ENCODE measurements around the gene CD72.

CD72 gene

DNA sequence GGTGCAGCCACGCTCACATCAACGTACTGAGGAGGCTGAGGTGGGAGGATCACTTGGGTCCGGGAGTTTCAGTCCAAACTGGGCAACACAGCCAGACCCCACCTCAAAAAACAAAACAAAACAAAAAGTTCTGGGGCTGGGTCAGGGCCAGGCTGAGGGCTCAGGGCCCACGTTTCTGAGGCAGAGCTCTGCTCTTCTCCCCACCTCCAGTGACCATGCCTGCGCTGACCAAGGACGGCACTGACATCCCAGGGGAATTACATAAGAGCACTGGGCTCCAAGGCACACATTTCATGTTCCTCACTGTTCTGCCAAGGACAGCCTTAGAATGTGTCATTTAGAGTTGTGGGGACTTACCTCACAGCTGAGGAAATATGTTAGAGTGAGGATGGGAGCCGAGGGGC is 53.6 kb downstream of the CD72 start:
- H3F3A ChIP-seq (ENCODE audit: insufficient read depth, low read length): peaks cover 27% of the 10 kb centered on the region
- no peak for DNase-seq

DNA sequence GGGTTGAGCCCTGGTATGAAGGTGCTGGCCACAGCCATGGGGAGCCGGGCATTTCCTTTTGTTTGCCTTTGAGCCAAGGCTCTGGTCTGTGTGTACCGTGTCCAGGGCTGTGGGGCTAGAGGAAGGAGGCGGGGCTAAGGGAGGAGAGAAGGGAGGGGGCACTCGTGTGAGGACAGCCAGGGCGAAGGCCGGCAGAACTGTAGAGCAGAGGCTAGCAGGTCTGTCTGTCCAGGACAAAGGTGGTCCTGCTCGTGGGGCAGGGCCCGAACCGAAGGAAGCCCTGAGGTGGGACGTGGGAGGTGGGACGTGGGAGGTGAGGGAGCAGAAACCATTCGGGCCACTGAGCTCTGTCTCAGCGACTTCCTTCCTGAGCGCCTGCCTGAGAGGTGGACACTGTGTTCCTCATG is 54.4 kb downstream of the CD72 start:
- TF ChIP-seq EZH2 (optimal IDR thresholded peaks at IDR 0.05; ENCODE audit: low read depth, low read length) (no peak), EZH2phosphoT487 (IDR thresholded peaks at IDR 0.05; ENCODE audit: low read length) (no peak)
- TF ChIP-seq, protein P1, sequence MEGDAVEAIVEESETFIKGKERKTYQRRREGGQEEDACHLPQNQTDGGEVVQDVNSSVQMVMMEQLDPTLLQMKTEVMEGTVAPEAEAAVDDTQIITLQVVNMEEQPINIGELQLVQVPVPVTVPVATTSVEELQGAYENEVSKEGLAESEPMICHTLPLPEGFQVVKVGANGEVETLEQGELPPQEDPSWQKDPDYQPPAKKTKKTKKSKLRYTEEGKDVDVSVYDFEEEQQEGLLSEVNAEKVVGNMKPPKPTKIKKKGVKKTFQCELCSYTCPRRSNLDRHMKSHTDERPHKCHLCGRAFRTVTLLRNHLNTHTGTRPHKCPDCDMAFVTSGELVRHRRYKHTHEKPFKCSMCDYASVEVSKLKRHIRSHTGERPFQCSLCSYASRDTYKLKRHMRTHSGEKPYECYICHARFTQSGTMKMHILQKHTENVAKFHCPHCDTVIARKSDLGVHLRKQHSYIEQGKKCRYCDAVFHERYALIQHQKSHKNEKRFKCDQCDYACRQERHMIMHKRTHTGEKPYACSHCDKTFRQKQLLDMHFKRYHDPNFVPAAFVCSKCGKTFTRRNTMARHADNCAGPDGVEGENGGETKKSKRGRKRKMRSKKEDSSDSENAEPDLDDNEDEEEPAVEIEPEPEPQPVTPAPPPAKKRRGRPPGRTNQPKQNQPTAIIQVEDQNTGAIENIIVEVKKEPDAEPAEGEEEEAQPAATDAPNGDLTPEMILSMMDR (IDR thresholded peaks at IDR 0.05; ENCODE audit: low read length): no peak
- H3K27me3 ChIP-seq (replicated peaks; ENCODE audit: insufficient read depth, low read length): no peaks in the 10 kb centered on the region
- peaks cover 20% of the 10 kb centered on the region for H3F3A ChIP-seq (ENCODE audit: insufficient read depth, low read length)
- no peaks in the 10 kb centered on the region for H3K9me2 ChIP-seq (replicated peaks; ENCODE audit: insufficient read depth, low read length)
- no peaks in the 10 kb centered on the region for H3K36me3 ChIP-seq (replicated peaks; ENCODE audit: insufficient read depth, low read length)
- H2AFZ ChIP-seq (ENCODE audit: low read length): no peak overlapping the region
- no peak overlapping the region for H3K27ac ChIP-seq (ENCODE audit: low read length)
- no peaks in the 10 kb centered on the region for H3K79me2 ChIP-seq (ENCODE audit: low read length)
- DNase-seq: no peak
- H3K9me3 ChIP-seq (replicated peaks; ENCODE audit: insufficient read depth, low read length): no peaks in the 10 kb centered on the region
- peaks cover 21% of the 10 kb centered on the region for H3K4me1 ChIP-seq (ENCODE audit: low read length)
- H4K20me1 ChIP-seq (ENCODE audit: insufficient read depth, low read length): no peaks in the 10 kb centered on the region
- no peak overlapping the region for H3K9ac ChIP-seq (ENCODE audit: low read length)
- H3K4me2 ChIP-seq (ENCODE audit: low read depth, low read length): no peak overlapping the region
- H3K4me3 ChIP-seq (ENCODE audit: low read length): no peak overlapping the region

More for the DNA sequence above, 53.6 kb downstream of the CD72 start:
- Histone ChIP-seq H3K27me3 (replicated peaks; ENCODE audit: insufficient read depth, low read length) (no peaks in the 10 kb centered on the region), H3K4me2 (ENCODE audit: low read depth, low read length) (no peak overlapping the region), H2AFZ (ENCODE audit: low read length) (no peak overlapping the region), H3K36me3 (replicated peaks; ENCODE audit: insufficient read depth, low read length) (no peaks in the 10 kb centered on the region), H3K4me3 (ENCODE audit: low read length) (no peak overlapping the region), H3K9me2 (replicated peaks; ENCODE audit: insufficient read depth, low read length) (no peaks in the 10 kb centered on the region), H3K9me3 (replicated peaks; ENCODE audit: insufficient read depth, low read length) (no peaks in the 10 kb centered on the region), H3K4me1 (ENCODE audit: low read length) (peaks cover 25% of the 10 kb centered on the region), H3K9ac (ENCODE audit: low read length) (no peak overlapping the region), H3K27ac (ENCODE audit: low read length) (no peak overlapping the region), H3K79me2 (ENCODE audit: low read length) (no peaks in the 10 kb centered on the region), H4K20me1 (ENCODE audit: insufficient read depth, low read length) (no peaks in the 10 kb centered on the region)
- TF ChIP-seq, protein P1 (IDR thresholded peaks at IDR 0.05; ENCODE audit: low read length): no peak
- TF ChIP-seq EZH2 (optimal IDR thresholded peaks at IDR 0.05; ENCODE audit: low read depth, low read length) (no peak), EZH2phosphoT487 (IDR thresholded peaks at IDR 0.05; ENCODE audit: low read length) (no peak)

DNA sequence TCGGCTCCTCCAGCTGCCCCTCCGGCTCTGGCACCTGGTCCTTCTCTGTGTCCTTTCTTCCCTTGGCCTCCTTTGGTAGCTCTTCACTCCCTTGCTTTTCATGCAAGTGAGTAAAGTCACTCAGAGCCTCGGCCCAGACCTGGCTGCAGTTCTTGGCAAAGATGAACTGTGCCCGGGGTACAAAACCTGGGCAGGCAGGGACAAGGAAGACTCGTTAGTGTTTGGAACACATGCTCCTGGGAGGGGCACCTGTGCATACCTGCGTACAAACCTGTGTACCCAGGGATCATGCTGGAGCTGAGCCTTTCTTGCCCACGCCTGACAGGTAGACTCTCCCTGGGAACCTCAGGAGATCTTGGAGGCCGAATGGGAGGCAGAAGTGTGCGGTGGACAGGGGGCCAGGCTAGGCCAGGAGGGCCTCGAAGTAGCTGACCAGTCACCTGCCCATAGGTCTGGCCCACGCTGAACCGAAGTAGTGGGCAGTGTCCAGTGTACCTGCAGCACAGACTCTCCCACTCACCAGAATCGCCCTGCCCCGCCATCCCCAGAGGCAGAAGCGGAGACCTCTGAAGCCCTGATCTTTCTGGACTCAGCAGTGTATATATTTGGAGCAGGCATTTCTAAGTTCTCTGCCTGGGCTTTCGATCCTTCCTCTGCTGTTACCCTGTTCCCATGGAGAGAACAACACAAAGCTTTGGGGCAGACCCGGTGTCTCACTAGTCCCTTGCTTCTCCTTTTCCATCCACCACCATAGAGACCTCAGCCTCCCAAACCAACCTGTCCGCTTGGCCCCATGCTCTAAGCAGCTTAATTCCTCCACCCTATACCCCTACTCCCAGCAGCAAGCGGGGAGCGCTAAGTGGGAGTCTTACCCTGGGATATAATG is 55.1 kb downstream of the CD72 start:
- DNase-seq: no peak
- Histone ChIP-seq H3K27me3 (replicated peaks; ENCODE audit: insufficient read depth, low read length) (no peaks in the 10 kb centered on the region), H3K4me2 (ENCODE audit: low read depth, low read length) (no peak overlapping the region), H3F3A (ENCODE audit: insufficient read depth, low read length) (peaks cover 15% of the 10 kb centered on the region), H3K9ac (ENCODE audit: low read length) (no peak overlapping the region), H3K9me3 (replicated peaks; ENCODE audit: insufficient read depth, low read length) (no peaks in the 10 kb centered on the region), H4K20me1 (ENCODE audit: insufficient read depth, low read length) (no peaks in the 10 kb centered on the region), H3K36me3 (replicated peaks; ENCODE audit: insufficient read depth, low read length) (no peaks in the 10 kb centered on the region), H3K9me2 (replicated peaks; ENCODE audit: insufficient read depth, low read length) (no peaks in the 10 kb centered on the region), H3K79me2 (ENCODE audit: low read length) (no peaks in the 10 kb centered on the region), H3K4me1 (ENCODE audit: low read length) (peaks cover 20% of the 10 kb centered on the region), H2AFZ (ENCODE audit: low read length) (no peak overlapping the region), H3K27ac (ENCODE audit: low read length) (no peak overlapping the region), H3K4me3 (ENCODE audit: low read length) (no peak overlapping the region)
- no peak for TF ChIP-seq EZH2phosphoT487 (IDR thresholded peaks at IDR 0.05; ENCODE audit: low read length)
- TF ChIP-seq, protein P1 (IDR thresholded peaks at IDR 0.05; ENCODE audit: low read length): no peak
- no peak for TF ChIP-seq EZH2 (optimal IDR thresholded peaks at IDR 0.05; ENCODE audit: low read depth, low read length)
